GM12872 (cell line): ENCODE data around the gene MAMDC4.

Experiments
- TF ChIP-seq, protein P1 (sequence below): IDR thresholded peaks from 3 replicates; pipeline ENCODE4 v1.5.1; 2011; ENCODE audit warnings: low read depth, mild to moderate bottlenecking, low read length, moderate library complexity; ENCODE audit not compliant: insufficient read depth

MAMDC4 gene

DNA sequence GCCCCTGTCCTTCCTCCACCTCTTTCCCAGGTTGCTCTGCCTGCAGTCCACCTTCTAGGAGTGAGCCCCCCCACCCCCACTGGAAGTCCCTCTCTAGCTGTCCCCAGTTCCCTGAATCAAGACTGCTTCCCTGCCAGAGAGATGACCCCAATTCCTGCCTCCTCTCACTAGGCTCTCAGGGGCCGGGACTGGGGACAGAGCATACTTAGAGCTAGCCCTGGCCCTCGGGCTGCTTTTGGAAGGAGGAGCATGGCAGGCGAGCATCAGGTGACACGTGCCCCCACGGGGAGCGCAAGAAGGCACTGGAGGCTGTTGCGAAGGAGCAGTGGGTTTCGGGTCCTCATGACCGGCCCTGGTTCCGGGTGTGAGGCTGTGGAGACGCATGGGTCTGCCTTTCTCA, 43.9 kb downstream of the MAMDC4 start:
- TF ChIP-seq, protein P1, sequence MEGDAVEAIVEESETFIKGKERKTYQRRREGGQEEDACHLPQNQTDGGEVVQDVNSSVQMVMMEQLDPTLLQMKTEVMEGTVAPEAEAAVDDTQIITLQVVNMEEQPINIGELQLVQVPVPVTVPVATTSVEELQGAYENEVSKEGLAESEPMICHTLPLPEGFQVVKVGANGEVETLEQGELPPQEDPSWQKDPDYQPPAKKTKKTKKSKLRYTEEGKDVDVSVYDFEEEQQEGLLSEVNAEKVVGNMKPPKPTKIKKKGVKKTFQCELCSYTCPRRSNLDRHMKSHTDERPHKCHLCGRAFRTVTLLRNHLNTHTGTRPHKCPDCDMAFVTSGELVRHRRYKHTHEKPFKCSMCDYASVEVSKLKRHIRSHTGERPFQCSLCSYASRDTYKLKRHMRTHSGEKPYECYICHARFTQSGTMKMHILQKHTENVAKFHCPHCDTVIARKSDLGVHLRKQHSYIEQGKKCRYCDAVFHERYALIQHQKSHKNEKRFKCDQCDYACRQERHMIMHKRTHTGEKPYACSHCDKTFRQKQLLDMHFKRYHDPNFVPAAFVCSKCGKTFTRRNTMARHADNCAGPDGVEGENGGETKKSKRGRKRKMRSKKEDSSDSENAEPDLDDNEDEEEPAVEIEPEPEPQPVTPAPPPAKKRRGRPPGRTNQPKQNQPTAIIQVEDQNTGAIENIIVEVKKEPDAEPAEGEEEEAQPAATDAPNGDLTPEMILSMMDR = no peak

DNA sequence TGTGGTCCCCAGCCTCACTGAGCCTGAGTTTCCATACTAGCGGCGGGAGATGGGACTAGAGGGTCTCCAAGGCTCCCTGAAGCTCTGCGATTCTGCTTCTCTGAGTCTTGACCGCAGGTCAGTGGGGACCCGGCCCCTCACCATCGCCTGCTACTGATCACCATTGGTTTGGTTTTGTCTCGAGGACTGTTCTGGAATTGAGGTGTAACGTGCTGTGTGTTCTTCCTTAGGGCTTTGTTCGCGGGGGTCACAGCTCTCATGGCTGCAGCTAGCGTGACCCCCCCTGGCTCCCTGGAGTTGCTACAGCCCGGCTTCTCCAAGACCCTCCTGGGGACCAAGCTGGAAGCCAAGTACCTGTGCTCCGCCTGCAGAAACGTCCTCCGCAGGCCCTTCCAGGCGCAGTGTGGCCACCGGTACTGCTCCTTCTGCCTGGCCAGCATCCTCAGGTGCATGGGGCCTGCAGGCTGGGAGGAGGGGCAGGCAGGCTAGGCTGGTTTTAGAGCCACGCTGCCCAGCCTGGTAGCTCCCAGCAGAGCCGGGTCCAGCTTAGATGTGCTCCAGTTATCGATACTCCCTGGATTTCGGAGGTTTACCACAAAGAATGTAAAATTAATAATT, 46.4 kb downstream of the MAMDC4 start:
- TF ChIP-seq, protein P1 = no peak

DNA sequence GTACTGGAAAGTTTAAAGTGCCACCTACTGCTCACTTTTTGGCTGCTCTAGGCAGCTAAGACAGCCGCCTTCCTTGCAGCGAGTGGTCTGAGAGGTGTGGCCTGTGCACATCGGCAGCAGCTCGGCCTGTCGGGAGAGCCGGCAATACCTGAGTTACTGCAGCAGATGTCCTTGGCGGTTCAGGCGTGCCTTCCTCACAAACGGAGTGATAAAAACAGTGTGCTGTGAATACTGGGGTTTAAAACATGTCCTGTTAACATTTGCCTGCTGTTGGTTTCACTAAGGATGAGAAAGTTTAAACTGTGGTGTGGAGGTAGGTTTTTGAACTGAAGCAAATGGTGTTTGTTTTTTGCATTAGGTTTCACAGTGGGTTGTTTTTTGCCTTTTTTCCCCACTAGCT, 47.0 kb downstream of the MAMDC4 start:
- TF ChIP-seq, protein P1 = peak; percentile 27; the same call in 1 of the 3 replicates

DNA sequence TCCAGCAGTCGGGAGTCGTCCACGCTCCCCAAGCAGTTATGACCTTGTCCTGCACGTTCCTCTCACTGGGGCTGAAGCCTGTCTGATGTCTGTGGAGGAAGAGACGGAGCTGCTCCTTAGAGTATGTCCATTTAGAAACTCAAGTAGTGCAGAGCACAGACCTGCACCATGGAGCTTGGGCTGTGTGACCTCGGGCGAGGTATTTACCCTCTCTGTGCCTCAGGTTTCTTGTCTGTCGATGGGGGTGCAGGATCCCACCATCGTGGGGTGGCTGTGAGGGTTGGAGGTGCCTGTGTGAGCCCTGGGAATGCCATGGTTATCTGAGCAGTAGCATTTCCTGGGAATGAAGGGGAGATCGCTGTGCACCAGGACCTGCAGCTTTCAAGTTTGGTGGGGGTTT, 48.4 kb downstream of the MAMDC4 start:
- TF ChIP-seq, protein P1 = no peak

DNA sequence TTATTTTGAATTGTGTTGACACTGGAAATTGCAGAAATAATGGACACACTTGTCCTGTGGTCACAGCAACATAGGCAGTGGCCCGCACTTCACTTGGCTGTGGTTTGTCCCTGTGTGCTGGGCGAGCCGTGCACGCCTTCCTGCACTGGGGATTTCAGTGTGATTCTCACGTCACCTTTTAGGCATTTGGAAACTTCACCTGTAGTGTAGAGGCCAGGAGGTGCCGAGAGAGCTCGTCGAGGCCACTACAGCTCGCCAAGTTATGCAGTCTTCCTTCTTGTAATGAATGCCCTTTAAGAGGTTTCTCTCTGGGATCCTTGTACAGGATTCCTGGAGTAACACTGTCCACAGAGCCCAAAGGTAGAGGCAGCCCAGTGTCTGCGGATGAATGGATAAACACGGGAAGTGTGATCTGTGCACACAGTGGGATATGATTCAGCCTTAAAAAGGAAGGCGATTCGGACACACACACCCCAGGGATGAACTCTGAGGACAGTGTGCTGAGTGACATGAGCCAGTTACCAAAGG, 48.9 kb downstream of the MAMDC4 start:
- TF ChIP-seq, protein P1 = no peak

DNA sequence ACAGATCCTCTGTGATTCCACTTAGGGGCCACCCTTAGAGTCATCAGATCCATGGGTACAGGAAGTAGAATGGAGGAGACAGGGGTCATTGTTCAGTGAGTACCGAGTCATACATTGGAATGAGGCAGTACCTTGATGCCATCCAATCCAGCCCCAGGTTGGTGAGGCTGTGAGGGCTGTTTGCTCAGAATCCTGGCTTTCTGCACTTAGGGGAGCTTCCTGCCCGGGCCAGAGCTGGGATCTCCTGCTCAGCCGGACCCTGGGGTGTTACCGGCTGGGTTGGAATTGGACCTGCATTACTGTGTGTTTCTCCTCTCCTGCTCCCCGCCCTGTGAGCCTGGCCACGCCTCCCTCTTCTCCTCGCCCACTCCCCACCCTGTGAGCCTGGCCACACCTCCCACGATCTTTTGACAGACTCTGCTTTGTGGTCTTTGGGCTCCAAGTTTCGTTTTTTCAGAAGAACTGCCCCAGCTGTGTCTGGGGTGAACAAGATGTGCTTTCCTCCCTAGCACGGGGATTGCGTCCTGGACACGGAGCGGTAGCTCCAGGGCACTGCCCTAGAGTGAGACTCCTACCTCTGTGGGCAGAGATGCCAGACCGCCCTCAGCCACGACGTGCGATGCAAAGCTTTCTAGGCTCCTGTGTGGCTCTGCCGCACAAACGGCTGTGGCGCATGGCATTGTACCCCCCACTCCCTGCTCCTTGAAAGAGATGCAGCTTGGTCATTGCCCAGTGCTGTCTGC, 49.5 kb downstream of the MAMDC4 start:
- TF ChIP-seq, protein P1 = no peak

DNA sequence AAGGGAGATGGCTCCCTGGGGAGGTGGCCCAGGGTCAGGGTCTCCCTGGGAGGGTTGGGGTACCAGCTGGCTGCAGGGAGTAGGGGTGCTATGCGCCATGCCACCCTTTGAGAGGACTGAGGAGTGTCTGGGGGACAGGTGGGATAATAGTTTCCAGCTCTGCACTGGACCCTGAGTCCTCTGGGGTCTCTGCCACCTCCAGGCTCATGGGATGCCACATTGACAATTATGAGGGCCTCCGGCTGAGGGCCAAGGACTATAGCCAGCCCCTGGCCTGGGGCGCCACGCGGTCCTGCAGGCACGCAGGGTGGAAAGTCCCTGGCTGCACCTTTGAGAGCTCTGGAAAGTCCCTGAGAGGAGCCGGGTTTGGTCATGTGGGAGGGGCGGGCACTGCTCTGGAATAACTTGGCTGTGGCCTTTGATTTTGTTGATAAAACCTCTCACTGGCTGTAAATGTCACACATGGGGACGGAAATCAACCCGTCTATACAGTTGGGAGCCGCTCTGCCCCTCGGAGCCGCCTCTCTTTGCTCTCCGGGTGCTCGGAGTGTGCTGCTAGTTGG, 50.2 kb downstream of the MAMDC4 start:
- TF ChIP-seq, protein P1 = no peak
